ENCODE measurements around the gene FOXP2.

FOXP2 gene

DNA sequence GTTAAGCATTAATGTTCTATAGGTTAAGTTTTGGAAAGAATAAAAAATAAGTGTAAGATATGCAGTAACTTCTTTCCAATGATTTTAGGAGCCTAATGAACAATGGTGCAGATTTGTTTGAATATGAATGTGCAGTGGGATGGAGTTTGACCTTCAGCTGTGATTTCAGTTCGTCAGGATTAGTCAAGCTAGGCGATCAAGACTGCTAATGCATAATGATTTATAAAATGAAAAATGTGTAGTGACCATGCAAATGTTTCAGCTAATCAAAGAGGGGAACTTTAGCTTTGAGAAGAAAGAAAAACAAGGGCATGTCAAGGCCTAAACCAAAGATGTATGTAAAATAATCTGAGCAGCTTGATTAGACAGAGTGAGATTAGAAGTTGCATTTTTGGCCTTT, 208.5 kb downstream of the FOXP2 start:
- TF ChIP-seq, protein P1, sequence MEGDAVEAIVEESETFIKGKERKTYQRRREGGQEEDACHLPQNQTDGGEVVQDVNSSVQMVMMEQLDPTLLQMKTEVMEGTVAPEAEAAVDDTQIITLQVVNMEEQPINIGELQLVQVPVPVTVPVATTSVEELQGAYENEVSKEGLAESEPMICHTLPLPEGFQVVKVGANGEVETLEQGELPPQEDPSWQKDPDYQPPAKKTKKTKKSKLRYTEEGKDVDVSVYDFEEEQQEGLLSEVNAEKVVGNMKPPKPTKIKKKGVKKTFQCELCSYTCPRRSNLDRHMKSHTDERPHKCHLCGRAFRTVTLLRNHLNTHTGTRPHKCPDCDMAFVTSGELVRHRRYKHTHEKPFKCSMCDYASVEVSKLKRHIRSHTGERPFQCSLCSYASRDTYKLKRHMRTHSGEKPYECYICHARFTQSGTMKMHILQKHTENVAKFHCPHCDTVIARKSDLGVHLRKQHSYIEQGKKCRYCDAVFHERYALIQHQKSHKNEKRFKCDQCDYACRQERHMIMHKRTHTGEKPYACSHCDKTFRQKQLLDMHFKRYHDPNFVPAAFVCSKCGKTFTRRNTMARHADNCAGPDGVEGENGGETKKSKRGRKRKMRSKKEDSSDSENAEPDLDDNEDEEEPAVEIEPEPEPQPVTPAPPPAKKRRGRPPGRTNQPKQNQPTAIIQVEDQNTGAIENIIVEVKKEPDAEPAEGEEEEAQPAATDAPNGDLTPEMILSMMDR (IDR thresholded peaks at IDR 0.05), result no peak
- no peak overlapping the region for H3K4me3 ChIP-seq
- no peak overlapping the region for H3K27ac ChIP-seq
- DNase-seq (ENCODE audit: low spot score), result no peak

DNA sequence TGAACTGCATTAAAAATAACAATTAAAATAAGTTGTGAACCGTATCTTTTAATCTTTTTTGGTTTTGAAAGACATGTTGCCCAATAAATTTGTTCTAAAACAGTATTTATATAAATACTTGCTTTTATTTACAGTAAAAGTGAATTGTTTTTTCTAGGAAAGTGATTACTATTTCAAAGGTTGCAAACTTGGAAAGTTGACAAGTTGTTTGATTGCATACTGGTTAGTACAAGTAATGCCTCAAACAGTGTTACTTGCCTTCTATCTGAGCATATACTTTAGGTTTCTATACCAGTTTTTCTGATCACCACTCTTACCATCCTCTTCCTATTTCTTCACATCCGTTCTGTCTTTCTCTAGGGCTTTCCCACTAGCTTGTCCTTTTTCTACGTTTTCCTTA, 212.6 kb downstream of the FOXP2 start:
- TF ChIP-seq, protein P1 (IDR thresholded peaks at IDR 0.05), result no peak
- H3K27ac ChIP-seq, result no peak overlapping the region
- no peak for DNase-seq (ENCODE audit: low spot score)
- H3K4me3 ChIP-seq, result no peak overlapping the region

GRCh38 chr7:114628362-114628761, 213.7 kb downstream of the FOXP2 start:
- no peak for DNase-seq (ENCODE audit: low spot score)
- no peak overlapping the region for H3K27ac ChIP-seq
- no peak overlapping the region for H3K4me3 ChIP-seq
- TF ChIP-seq, protein P1 (IDR thresholded peaks at IDR 0.05), result no peak

- H3K4me3 ChIP-seq, result no peak overlapping the region
- H3K27ac ChIP-seq, result no peak overlapping the region
- no peak for DNase-seq (ENCODE audit: low spot score)
- TF ChIP-seq, protein P1 (IDR thresholded peaks at IDR 0.05), result no peak
Measured at GRCh38 chr7:114629762-114630161, 215.1 kb downstream of the FOXP2 start.

- no peak for DNase-seq (ENCODE audit: low spot score)
- no peak overlapping the region for H3K4me3 ChIP-seq
- no peak overlapping the region for H3K27ac ChIP-seq
- TF ChIP-seq, protein P1 (IDR thresholded peaks at IDR 0.05), result no peak
Measured at GRCh38 chr7:114630201-114630990, 215.8 kb downstream of the FOXP2 start.

DNA sequence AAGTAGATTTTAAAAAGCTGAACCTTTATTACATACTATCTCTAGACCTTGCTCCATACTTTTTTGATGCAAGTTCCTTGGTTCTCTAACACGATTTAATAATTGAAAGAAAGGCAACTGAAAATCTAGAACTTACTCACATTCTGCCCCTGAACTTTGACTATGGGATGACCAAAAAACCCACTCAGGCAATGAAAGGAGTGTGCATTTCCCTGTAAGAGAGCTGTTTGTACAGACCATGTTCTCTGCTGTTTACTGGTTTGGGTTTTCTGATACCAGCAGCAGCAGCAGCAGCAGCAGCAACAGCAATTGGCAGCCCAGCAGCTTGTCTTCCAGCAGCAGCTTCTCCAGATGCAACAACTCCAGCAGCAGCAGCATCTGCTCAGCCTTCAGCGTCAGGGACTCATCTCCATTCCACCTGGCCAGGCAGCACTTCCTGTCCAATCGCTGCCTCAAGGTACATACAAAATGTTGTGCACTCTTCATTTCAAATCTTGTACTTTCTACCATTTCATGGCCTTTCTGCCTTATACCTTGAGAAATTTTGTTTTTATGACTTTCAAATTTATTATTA, 216.7 kb downstream of the FOXP2 start:
- TF ChIP-seq, protein P1 (IDR thresholded peaks at IDR 0.05), result no peak
- Histone ChIP-seq H3K4me3 (no peak overlapping the region), H3K27ac (no peak overlapping the region)
- no peak for DNase-seq (ENCODE audit: low spot score)

- no peak overlapping the region for H3K27ac ChIP-seq
Measured at GRCh38 chr7:114639451-114639850, 224.8 kb downstream of the FOXP2 start.

More at GRCh38 chr7:114639451-114639850, 224.8 kb downstream of the FOXP2 start:
- TF ChIP-seq, protein P1 (IDR thresholded peaks at IDR 0.05), result no peak
- H3K4me3 ChIP-seq, result no peak overlapping the region
- DNase-seq (ENCODE audit: low spot score), result no peak
